Astrocyte of the spinal cord (primary cell): ENCODE results near the gene TMEM240.
"Not testable (repeated sequence)": the region's sequence is repeated elsewhere in the genome, so short reads cannot be mapped to it uniquely, and the experiment has no call there.

ENCODE experiments used
- DNase-seq: peaks from one replicate; pipeline ENCODE4 v3.0.0; 2011; ENCODE audit warnings: low read depth, low spot score
- H3K4me3 ChIP-seq: 2 replicates; pipeline ENCODE4 v1.5.1; 2011; ENCODE audit warnings: low read depth, mild to moderate bottlenecking, low read length, moderate library complexity
- in situ Hi-C: cut with HindIII; loops from 2 replicates; pipeline ENCODE4 v1.10.0; 2017; ENCODE audit warnings: low sequenced_read_pairs
- TF ChIP-seq, protein P1 (sequence below): IDR thresholded peaks from 2 replicates; pipeline ENCODE4 v1.5.1; 2012; ENCODE audit warnings: low read depth, mild to moderate bottlenecking, low read length, inconsistent platforms

TMEM240 gene

DNA sequence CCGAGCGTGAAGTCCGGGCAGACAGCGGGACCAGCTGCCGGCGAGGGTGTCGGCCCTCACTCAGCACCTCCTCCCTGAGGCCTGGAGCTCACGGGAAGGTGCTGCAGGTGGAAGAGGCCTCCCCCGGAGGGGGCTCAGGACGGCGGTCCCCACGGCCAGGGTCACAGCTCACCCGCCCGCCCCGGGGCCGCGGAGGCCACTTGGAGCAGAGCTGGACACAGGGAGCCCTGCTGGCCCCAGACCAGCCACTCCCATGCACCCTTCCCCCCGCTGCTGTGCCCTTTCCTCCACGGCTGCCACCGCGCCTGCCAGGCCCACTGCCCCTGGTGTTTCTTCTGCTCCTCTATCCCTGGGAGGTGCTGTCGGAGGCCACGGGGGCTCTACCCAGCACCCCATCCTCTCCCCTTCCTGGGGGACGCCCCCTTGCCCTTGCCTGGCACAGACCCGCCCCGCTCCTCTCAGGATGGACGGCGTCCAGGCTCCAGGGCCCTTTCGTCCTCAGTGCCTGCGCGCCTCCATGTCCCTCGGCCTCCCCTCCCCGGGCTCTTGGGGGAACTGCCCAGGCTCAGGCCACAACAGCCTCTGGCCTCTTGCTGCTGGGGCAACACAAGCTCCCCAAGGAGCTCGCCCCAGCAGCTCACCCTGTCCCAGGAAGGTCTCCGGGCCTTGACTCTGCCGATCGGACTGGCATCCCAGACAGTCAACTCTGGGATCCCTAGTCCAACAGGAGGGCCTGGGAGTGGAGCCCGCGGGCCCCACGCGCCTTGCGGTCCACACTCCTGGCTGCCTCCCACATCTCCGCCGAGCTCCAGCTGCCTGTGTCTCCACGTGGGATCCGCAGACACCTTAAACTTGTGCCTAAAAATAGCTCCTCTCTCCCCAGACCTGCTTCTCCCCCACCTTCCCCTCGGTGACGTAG, 4.1 kb downstream of the TMEM240 start:
- in situ Hi-C loops = no loop called here
- no peak for DNase-seq
- TF ChIP-seq, protein P1, sequence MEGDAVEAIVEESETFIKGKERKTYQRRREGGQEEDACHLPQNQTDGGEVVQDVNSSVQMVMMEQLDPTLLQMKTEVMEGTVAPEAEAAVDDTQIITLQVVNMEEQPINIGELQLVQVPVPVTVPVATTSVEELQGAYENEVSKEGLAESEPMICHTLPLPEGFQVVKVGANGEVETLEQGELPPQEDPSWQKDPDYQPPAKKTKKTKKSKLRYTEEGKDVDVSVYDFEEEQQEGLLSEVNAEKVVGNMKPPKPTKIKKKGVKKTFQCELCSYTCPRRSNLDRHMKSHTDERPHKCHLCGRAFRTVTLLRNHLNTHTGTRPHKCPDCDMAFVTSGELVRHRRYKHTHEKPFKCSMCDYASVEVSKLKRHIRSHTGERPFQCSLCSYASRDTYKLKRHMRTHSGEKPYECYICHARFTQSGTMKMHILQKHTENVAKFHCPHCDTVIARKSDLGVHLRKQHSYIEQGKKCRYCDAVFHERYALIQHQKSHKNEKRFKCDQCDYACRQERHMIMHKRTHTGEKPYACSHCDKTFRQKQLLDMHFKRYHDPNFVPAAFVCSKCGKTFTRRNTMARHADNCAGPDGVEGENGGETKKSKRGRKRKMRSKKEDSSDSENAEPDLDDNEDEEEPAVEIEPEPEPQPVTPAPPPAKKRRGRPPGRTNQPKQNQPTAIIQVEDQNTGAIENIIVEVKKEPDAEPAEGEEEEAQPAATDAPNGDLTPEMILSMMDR = no peak
- no peak overlapping the region for H3K4me3 ChIP-seq

DNA sequence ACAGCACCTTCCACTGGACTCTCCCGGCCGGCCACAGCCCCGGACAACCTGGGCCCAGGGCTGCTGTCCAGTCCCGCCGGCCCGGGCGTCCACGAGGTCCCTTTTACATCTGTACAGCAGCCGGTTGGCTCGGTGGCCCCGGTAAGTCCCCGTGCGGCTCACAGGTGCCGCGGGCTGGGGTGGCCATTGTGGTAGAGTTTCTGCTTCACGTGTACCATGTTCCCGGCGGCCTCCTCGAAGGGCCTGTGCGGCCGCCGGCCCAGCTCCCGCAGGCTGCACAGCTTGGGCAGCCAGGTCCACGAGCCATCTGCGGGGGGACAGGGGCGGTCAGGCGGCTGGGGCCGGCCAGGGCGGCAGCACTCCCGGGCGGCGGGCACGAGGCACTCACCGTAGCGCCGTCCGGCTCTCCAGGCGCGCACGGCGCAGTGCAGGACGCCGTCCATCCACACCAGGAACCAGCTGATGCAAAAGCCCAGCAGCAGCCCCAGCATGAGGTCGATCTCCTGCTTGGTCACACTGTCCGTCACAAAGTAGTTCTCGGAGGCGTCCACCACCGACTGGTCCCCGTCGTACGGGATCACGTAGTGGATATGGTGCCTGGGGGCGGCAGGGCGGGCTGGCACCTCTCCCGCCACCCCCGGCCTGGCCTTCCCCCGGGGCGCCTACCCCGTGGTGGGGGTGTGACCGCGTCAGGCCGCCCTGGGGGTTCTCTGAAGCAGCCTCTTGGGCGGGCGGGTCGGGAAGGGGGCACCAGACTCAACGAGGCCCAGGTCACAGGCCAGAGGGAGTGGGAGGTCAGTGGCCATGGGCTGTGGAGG, 5.0 kb downstream of the TMEM240 start:
- no peak overlapping the region for H3K4me3 ChIP-seq
- in situ Hi-C loops = no loop called here

DNA sequence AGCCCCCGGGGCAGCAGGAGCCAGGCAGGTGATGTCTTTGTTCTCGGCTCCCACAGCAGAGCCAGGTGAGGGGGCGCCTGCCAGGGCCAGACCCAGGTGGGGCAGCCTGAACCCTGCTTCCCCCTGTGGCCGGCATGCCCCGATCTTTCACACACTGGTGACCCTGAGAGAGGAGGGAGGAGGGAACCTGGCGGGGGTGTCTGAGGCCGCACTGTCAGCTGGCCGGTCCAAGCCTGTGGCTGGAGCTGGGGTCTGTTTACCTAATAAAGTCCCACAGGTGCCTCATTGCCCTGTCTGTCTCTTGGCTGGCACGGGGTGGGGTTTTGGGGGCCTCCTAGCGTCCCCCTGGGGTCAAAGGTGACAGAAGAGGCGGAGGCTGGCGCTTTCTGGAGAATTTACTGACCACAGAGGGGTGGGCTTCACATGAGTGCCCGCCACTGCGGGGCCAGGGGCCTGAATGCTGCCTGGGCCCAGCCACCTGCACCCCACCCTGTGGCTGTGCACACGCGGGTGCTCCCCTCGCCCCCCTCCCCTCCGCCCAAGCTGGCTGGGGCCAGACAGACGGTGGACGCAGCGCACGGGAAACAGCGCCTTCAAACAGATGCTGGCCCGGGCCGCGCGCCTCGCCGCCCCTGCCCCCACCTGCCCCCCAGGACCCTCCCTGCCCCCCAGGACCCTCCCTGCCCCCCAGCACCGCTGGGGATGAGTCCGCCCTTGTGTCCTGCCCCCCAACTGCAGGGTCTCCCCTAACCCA, 5.8 kb downstream of the TMEM240 start:
- in situ Hi-C loops = no loop called here
- TF ChIP-seq, protein P1 = no peak
- no peak overlapping the region for H3K4me3 ChIP-seq

More for the DNA sequence above, 5.0 kb downstream of the TMEM240 start:
- no peak for DNase-seq
- TF ChIP-seq, protein P1 = no peak

DNA sequence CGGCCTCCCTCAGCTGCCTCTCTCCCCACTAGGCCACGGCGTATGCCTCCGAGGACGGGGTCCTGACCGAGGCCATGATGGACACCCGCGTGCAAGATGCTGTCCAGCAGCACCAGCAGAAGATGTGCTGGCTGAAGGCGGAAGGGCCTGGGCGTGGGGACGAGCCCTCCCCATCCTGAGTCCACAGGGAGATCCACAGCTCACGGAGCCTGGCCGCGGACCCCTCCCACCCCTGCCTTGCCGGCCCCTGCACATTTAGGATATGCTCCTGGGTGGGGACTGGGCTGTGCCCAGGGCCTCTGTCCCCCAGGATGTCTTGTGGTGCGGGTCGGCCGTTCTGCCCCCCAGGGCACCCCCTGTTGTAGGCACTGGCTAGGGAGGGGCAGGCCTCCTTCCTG, 6.5 kb downstream of the TMEM240 start:
- in situ Hi-C loops, DNase-seq, H3K4me3 ChIP-seq: not testable (repeated sequence)

More for the DNA sequence above, 5.8 kb downstream of the TMEM240 start:
- DNase-seq = no peak

DNA sequence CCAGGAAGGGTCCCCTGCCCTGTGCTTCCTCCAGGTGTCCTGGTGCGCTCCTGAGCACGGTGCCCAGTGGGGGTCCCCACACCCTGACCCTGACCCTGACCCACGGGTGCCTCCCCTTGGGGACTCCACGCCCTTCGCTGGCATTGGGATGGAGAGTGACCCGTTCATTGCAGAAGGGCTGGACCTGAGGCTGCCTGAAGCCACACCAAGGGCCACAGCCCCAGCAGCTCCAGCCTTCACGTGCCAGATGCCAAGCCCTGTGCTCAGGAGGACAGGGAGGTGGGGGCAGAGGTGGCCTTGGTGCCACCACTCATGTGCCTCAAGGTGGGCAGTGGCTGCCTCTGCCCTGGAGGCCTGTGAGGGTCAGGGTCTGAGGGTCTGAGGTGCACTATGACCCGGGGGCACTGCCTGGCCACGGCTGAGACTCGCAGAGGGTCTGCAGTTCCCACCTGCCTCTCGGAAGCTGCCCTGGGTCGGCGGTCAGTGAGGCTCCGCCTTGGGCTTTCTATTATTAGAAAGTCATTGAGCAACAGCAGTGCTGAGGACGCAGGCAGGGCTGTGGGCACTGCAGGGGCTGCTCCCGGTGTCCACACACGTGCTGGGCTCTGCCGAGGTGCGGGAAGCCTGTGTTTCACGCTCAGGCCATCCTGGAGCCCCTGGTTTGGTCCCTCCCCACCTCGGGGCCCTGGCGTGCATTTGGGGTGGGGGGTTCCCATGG, 7.1 kb downstream of the TMEM240 start:
- DNase-seq, in situ Hi-C loops: not testable (repeated sequence)

DNA sequence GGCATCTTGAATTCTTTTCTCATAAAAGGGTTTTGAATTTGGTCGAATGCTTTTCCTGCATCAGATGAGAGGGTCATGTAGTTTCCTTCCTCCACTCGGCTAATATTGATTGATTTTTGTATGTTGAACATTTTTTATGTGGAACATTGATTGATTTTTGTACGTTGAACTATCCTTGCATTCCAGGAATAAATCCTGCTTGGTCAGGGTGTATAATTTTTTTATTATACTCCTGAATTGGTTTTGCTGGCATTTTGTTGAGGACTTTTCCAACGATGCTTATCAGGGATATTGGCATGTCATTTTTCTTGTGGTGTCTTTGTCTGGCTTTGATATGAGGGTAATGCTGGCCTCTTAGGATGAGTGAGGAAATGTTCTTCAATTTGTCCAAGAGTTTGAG, 8.5 kb downstream of the TMEM240 start:
- H3K4me3 ChIP-seq = no peak overlapping the region
- no peak for DNase-seq
- TF ChIP-seq, protein P1 = no peak
- in situ Hi-C loops = no loop called here

More for the DNA sequence above, 7.1 kb downstream of the TMEM240 start:
- not testable (repeated sequence) for H3K4me3 ChIP-seq

DNA sequence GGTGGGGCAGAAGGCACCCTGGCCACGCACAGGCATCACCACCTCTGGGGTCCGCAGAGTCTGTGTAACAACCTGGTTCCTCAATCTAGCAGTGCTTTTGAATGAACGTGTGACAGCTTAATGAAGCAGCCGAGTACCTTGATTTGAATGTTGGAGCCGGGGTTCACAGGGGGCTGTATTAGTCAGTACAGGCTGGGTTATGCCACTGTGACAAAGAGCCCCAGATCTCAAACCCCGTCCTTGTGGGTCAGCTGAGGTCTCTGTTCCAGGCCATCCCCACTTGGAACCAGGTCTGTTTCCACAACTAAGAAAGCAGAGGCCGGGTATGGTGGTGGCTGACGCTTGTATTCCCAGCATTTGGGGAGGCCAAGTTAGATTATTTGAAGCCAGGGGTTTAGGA, 10.5 kb downstream of the TMEM240 start:
- H3K4me3 ChIP-seq = no peak overlapping the region
- in situ Hi-C loops = no loop called here
- TF ChIP-seq, protein P1 = no peak
- DNase-seq = no peak
